HG03439 (cell line): ENCODE measurements around the gene OR51B6.
"Not testable (repeated sequence)": the region's sequence is repeated elsewhere in the genome, so short reads cannot be mapped to it uniquely, and the experiment has no call there.

Experiments used
- ATAC-seq: cut with Tn5 transposase; IDR thresholded peaks from one replicate; pipeline ENCODE4 v1.9.1; 2021; ENCODE audit warnings: mild to moderate bottlenecking, moderate library complexity; ENCODE audit not compliant: unreplicated experiment

Gene OR51B6, protein sequence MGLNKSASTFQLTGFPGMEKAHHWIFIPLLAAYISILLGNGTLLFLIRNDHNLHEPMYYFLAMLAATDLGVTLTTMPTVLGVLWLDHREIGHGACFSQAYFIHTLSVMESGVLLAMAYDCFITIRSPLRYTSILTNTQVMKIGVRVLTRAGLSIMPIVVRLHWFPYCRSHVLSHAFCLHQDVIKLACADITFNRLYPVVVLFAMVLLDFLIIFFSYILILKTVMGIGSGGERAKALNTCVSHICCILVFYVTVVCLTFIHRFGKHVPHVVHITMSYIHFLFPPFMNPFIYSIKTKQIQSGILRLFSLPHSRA

GRCh38 chr11:5351208-5351607, at the start of gene OR51B6:
Gene OR51B6, plus strand, starts transcription at chr11:5351508. Its CDS starts 0 bp downstream, at chr11:5351508.
- no peak for ATAC-seq

DNA sequence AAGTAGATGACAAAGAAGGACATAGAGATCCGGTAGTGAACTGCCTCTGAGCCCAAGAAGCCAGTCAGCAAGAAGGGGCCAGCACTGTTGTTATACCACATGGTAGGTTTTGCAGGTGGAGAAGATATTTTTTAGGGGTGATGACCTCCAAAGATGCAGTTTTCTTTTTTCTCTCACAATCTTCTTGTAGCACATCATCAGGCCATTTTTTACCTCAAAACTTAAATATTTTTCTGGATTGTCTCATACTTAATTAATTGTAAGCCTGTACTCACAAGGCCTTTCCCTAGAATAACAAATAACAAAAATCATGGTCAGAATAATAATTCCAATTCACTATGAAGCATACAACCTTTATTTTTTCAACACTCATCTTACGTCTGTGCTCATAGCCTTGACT, 49.5 kb upstream of the OR51B6 start, which contains the start of gene OR51B4:
TSS of gene OR51B4 (minus strand) at position 101 of the 400 bp plus-strand sequence. CDS start at position 101, 0 bp downstream.
- no peak for ATAC-seq

DNA sequence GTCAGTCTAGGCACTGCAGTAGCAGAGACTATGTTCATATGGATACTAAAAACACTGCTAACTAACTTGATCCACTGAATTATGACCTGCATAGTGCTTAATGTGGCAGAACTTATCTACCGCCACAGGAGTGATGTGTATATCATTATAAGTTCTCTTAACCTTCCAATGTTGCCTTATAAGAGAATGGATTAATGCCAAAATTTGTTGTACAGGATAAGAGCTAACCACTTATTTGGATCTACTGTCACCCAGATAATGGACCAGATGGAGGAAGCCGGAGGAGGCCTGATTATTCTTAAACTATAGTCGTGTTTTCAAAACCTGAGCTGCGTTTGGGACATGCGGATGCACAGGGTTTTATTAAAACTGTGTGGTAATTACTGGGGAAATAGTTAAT, 47.7 kb upstream of the OR51B6 start:
- ATAC-seq = no peak

- no peak for ATAC-seq
These were observed 47.3 kb upstream of the OR51B6 start for GRCh38 chr11:5304046-5304445.

DNA sequence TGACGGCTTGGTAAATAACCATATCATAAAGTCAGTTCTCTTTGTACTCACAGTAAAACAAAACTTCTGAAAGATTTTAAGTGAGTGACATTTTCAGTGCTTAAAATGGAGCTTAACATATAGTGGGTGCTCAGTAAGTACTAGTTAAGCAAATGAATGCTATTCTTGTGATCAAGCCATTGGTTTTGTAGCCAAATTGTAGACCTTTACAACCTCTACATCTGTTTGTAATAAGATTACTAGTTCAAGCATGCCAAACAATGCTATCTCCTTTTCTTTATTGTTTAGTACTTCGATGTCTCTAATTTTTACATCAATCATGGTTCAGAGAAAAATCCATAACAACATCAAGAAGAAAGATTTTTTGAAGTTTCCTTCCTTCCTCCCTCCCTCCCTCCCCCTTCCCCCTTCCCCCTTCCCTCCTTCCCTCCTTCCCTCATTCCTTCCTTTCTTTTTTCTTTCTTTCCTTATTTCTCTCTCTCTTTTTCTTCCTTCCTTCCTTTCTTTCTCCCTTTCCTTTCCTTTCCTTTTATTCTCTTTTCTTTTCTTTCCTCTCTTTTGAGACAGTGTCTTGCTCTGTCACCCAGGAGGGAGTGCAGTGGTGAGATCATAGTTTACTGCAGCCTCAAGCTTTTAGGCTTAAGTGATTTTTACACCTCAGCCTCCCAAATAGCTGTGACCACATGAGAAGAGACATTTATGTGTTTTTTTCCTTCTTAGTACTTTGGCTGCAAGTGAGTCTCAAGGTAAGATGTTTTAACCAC, 43.9 kb upstream of the OR51B6 start:
- ATAC-seq = no peak

- no peak for ATAC-seq
These were observed 40.9 kb upstream of the OR51B6 start for GRCh38 chr11:5310423-5310822.

DNA sequence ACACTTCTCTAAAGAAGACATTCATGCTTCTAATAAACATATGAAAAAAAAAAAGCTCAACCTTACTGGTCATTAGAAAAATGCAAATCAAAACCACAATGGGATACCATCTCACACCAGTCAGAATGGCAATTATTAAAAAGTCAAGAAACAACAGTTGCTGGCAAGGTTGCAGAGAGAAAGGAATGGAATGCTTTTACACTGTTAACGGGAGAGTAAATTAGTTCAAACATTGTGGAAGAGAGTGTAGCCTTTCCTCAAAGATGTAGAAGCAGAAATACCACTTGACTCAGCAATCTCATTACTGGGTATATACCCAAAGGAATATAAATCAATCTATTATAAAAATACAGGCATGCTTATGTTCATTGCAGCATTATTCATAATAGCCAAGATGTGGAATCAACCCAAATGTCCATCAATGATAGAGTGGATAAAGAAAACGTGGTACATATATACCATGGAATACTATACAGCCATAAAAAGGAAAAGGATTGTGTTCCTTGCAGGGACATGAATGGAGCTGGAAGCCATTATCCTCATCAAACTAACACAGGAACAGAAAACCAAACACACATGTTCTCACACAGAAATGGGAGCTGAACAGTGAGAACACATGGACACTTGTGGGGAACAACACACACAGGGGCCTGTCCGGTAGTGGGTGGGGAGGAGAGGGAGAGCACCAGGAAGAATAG, 37.8 kb upstream of the OR51B6 start:
- ATAC-seq = not testable (repeated sequence)

GRCh38 chr11:5317292-5317691, 34.0 kb upstream of the OR51B6 start:
- ATAC-seq = no peak

DNA sequence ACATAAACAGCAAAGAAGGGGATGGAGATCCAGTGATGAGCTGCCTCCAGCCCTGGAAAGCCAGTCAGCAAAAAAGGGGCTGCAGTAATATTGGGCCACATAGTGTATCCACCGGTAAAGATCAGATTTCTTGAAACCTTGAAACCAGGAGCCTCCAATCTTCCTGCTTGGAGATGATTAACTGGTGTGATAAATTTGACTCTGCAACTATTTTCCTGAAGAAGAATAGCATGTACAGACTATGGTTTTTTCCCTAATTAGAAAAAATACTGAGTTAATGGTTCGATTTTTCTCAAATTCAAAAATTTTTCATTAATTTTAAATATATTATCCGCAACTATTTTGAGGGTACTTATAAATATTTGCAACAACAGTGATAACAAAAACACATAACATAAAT, 27.1 kb upstream of the OR51B6 start, which contains the start of gene OR51B2:
TSS of gene OR51B2 (minus strand) at position 101 of the 400 bp plus-strand sequence. CDS start at position 101, 0 bp downstream.
- no peak for ATAC-seq

DNA sequence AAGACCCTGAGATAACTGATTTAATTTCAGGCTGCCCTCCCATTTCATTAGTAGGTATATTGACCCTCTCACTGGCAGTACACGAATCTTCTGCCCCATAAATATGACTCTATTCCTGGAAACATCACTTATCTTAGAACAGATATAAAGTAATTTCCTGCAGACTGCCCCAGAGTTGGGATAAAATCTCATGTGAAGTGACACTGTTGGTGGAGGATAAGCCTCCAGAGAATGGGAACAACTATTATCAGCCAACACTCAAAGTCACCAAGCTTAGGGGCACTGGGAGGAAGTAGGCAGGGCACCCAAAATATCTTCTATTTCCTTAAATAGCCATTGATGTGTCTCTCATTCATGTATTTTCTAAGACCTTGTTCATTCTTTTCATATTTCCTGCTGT, 16.1 kb upstream of the OR51B6 start:
- no peak for ATAC-seq

- no peak for ATAC-seq
These were observed 15.0 kb upstream of the OR51B6 start for GRCh38 chr11:5336331-5336730.

GRCh38 chr11:5337253-5337652, 14.1 kb upstream of the OR51B6 start:
- not testable (repeated sequence) for ATAC-seq

GRCh38 chr11:5339771-5340322, 11.5 kb upstream of the OR51B6 start:
- peak; percentile 55 for ATAC-seq

DNA sequence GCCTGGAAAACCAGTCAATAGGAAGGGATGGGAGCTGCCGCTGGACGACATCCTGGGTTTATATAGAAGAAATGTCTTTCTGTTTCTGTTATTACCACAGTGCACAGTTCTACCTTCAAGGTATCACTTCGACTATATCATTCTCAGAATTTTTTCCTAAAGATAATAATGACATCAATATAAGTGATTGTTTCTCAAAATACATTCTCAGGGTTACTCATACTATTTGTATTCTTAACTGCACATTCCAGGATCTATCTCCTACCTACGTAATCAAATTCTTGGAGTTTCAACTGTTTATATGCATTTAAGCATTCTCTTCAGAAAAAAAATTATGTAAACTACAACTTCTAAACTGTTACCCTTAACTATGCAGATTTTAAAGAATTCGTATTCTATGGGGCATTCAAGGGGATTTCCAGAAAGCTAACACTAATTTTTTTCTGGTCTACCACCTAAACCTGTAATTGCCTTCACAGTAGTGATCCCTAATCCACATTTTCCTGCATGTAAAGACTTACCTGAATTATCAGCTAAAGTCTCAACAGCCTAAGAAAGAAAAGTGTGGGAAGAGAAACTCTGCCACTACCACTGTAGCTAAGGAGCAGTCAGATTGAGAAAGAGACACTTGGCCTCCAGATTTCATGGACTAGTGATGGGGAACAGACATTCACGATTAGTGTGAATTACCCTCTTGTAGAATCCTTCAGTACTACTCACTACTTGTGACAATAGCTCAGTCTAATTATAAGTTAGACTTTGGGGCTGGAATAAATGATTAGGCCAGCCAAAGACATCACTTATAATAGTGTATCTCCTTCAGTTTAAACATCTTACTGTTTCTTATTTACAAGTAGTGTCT, 7.6 kb upstream of the OR51B6 start, which contains the start of gene OR51B5:
TSS of gene OR51B5 (minus strand) at position 51 of the 862 bp plus-strand sequence. CDS start at position 51, 0 bp downstream.
- ATAC-seq = no peak

- no peak for ATAC-seq
These were observed 5.5 kb upstream of the OR51B6 start for GRCh38 chr11:5345831-5346230.

DNA sequence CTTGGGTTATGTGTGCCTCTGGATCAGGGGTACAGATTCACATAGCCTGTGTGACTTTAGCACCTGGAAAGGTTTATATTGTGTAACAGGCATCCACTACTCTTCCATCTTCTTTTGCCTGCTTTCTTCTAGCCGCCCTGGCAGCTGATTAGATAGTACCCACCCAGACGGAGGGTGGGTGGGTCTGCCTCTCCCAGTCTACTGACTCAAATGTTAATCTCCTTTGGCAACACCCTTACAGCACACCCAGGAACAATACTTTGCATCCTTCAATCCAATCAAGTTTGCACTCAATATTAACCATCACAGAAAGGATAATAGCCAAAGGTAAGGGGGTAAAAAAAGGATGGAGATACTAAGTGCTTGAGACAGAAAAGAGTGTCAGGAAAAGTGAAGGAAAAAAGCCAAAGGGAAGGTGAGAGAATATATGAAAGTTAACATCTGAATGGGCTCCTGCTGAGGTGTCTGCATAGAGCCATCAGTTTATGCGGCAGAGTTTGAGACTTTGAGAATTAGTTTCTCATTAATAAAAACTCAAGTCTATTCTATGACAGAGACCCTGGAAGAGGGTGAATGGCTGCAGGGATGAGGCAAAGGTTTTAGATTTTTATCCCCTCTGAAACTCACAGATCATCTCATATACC, 2.6 kb upstream of the OR51B6 start:
- no peak for ATAC-seq

DNA sequence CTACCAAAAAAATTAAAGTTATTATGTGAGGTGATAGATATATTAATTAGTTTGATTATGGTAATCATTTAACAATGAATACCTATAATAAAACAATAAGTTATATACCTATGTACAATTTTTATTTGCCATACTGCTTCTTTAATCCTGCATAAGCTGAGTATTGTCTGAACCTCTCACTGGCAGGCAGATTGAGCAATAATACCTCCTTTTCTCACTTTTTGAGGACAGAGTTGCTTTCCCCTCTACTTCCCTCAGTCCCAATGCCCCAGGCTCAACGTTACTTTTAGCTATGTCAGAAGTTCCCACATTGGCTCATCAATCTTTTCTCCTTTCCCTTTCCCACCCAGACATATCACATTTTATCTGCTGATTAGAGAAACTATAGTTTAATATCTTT, 1.8 kb upstream of the OR51B6 start:
- ATAC-seq = no peak

- ATAC-seq = not testable (repeated sequence)
These were observed 4.7 kb downstream of the OR51B6 start for GRCh38 chr11:5356031-5356430.

DNA sequence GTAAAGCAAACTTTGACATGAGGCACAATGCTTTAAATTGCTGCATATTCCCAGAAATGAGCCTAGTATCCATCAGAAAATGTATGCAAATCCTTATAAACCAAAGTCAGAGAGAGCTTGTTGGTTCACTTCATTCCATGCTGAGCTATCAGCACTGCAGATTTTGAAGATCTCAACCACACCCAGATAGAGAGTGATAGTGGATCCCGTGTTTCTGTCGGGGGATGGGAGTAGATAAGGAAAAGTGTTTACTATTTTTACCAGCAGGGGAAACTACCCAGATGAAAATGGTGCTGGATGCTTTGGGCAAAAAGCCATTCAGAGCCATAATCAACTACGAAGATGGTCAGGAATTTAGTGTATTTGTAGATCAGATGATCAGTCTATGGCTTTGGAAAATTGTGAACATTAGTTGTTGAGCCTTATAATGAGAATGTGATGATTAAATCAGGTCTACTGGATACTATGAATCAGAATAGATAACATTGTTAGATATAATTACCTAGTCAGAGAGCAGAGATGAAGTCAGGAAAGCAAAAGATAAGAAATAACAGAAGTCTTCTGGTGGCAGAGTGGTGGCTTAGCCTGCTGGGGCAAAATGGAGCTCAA, 10.8 kb downstream of the OR51B6 start:
- no peak for ATAC-seq
